ENCODE measurements around the gene DEAF1. TPM values are rescaled to one million over a fixed set of nuclear protein-coding genes. Genes with fewer than 3 reads are reported as not detected.

Gene DEAF1
- total RNA-seq, 1 donor from 2014 or later, result 60.5 TPM

DNA sequence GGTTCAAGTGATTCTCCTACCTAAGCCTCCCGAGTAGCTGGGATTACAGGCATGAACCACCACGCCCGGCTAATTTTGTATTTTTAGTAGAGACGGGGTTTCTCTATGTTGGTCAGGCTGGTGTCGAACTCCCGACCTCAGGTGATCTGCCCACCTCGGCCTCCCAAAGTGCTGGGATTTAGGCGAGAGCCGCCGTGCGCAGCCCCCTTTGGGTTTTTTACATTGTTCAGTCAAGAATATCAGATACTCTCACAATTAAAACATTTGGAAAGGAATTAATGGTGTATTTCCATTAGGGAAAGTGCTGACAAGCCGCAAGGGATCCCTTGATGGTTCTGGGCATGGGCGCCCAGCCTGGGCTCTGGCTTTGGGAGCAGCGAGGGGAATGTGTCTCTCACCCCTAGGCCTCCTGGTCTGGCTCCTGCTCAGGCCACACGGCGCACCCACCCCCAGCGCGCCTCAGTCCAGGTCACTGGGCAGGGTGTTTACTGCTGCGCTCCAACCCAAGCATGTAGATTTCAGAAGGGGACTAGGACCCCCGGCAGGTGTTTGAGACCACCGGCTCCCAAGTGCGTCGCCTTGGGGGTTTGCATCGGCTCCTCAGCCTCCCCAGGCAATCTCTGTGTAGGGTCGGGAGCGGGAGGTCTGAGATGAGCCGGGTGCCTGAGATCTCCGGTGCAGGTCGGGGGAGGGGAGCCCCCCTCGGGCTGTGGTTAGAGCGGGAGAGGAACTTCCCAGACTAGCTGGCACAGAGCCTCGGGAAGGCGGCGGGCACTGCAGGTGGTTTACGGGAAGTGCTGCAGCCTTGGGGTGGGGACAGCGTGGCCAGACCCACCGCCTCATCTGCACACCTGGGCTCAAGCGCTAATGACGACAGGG is 78.5 kb downstream of the DEAF1 start:
- TF ChIP-seq, protein P1, sequence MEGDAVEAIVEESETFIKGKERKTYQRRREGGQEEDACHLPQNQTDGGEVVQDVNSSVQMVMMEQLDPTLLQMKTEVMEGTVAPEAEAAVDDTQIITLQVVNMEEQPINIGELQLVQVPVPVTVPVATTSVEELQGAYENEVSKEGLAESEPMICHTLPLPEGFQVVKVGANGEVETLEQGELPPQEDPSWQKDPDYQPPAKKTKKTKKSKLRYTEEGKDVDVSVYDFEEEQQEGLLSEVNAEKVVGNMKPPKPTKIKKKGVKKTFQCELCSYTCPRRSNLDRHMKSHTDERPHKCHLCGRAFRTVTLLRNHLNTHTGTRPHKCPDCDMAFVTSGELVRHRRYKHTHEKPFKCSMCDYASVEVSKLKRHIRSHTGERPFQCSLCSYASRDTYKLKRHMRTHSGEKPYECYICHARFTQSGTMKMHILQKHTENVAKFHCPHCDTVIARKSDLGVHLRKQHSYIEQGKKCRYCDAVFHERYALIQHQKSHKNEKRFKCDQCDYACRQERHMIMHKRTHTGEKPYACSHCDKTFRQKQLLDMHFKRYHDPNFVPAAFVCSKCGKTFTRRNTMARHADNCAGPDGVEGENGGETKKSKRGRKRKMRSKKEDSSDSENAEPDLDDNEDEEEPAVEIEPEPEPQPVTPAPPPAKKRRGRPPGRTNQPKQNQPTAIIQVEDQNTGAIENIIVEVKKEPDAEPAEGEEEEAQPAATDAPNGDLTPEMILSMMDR (IDR thresholded peaks at IDR 0.05), result no peak
- peaks cover 17 to 25% of the 10 kb centered on the region in 2 donors for H3K36me3 ChIP-seq
- intact Hi-C loops (cut with DNase I), result loop anchor here (5.0 kb wide), 1 partner anchor 111 kb away; no protein-coding TSS in a partner anchor

DNA sequence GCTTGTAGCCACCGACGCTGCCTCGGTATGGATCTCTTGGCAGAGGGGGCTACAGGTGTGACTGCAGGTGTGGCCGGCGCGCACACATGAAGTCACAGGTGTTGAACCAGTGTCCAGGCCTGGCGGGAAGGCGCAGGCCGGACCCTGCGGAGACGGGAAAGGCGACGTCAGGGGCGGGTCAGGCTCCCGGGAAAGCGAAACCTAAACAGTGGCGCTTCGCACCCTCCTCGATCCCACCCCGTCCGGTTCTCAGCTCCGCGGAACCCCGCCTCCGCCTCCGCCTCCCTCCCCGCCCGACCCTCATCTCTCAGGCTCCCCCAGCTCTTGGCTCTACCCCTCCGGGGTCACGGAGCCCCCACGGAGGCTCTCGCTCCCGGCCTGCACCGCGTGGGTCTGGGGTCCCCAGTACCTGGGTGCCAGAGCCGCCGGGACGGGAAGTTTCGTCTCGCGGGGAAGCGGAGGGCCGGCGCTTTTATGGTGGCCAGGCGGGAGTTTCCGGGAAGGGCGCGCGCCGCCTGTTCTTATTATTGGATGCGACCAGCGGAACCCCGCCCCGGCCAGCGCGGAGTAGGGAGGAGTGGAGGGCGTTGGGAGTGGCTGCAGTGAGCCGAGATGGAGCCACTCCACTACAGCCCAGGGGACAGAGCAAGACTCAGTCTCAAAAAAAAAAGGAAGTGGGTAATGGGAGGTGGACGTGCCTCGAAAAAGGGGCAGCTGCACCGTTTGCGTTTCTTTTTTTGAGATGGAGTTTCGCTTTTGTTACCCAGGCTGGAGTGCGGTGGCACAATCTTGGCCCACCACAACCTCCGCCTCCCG is 79.3 kb downstream of the DEAF1 start, which contains the start of gene IRF7:
TSS of gene IRF7 (minus strand) at position 447 of the 816 bp plus-strand sequence. CDS start 586 bp downstream, outside the sequence.
- Histone ChIP-seq H3K4me3 (peak within 1 kb of the TSS; percentile 69 to 81), H3K4me1 (peaks cover 11 to 14% of the 10 kb centered on the region in 2 donors), H3K27me3 (no peaks in the 10 kb centered on the region), H3K27ac (peak within 1 kb of the TSS; percentile 90 to 94), H3K36me3 (peaks cover 25 to 33% of the 10 kb centered on the region in 2 donors), H3K9me3 (no peaks in the 10 kb centered on the region)
- TF ChIP-seq, protein P1 (IDR thresholded peaks at IDR 0.05), result no peak
- intact Hi-C loops (cut with DNase I), result loop anchor here (2.0 to 5.0 kb wide), 2 partner anchors 39 to 112 kb away; partner anchors contain the start of gene PHRF1
- DNase-seq (ENCODE audit: low spot score in 2 of 2), result peak; percentile 85 to 98

More for the DNA sequence above, 78.5 kb downstream of the DEAF1 start:
- no peaks in the 10 kb centered on the region for H3K9me3 ChIP-seq
- peak overlapping the region; percentile 69 to 81 for H3K4me3 ChIP-seq
- peaks cover 11 to 14% of the 10 kb centered on the region in 2 donors for H3K4me1 ChIP-seq
- H3K27ac ChIP-seq, result peak overlapping the region; percentile 90 to 94
- H3K27me3 ChIP-seq, result no peaks in the 10 kb centered on the region
- no peak for DNase-seq (ENCODE audit: low spot score in 2 of 2)

DNA sequence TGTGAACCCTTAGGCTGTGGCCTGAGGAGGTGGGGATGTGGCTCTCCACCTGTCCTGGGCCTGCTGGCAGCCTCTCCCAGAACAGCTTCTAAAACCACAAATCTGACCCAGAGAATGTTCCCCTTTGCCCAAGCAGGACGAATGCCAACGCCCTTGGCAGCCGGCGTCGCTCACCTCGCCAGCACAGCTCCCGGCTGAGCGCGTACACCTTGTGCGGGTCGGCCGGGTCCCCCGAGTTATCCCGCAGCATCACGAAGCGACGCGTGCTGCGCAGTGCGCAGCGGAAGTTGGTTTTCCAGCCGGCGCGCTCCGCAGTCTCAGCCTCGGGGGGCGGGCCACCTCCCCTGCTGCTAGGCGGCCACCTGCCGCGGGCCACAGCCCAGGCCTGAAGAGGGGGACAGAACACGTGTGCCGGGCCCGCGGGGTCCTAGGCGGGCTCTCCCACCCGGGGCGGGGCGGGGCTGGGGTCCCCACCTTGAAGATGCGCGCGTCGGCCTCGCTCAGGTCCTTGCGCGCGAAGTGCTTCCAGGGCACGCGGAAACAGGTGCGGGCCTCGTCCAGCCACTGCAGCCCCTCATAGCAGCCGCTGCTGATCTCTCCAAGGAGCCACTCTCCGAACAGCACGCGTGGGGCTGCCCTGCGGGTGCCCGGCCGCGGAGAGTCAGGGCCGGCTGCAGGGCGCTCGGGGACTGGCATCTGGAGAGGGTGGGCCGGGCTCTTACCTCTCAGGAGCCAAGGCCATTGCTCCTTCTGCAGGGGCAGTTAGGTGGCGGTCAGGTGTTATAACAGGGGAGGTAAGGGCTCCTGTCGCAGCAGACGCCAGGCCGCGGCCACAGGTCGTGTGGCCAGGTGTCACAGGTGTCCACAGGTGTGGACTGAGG is 80.2 kb downstream of the DEAF1 start:
- Histone ChIP-seq H3K4me1 (peaks cover 11 to 14% of the 10 kb centered on the region in 2 donors), H3K4me3 (peak overlapping the region; percentile 69 to 81), H3K36me3 (peaks cover 34 to 39% of the 10 kb centered on the region in 2 donors), H3K27me3 (no peaks in the 10 kb centered on the region), H3K27ac (peak overlapping the region; percentile 90 to 94), H3K9me3 (no peaks in the 10 kb centered on the region)
- TF ChIP-seq, protein P1 (IDR thresholded peaks at IDR 0.05), result no peak
- intact Hi-C loops (cut with DNase I), result loop anchor here (2.0 to 5.0 kb wide), 2 partner anchors 38 to 112 kb away; partner anchors contain the start of gene PHRF1
- DNase-seq (ENCODE audit: low spot score in 2 of 2), result no peak

- Histone ChIP-seq H3K4me1 (peaks cover 11 to 14% of the 10 kb centered on the region in 2 donors), H3K27me3 (no peaks in the 10 kb centered on the region), H3K36me3 (peaks cover 41% of the 10 kb centered on the region in 2 donors), H3K27ac (peak overlapping the region; percentile 90 to 94), H3K4me3 (peak overlapping the region in 1 of 2 donors; percentile 81), H3K9me3 (no peaks in the 10 kb centered on the region)
- TF ChIP-seq, protein P1 (IDR thresholded peaks at IDR 0.05), result no peak
- intact Hi-C loops (cut with DNase I), result loop anchor here (2.0 kb wide), 1 partner anchor 37 kb away; the partner anchor contains the start of gene PHRF1
- DNase-seq (ENCODE audit: low spot score in 2 of 2), result no peak
Measured at GRCh38 chr11:614021-614622, 80.9 kb downstream of the DEAF1 start.
